GM12878 (cell line): ENCODE measurements around the gene CMTM1. TPM values are rescaled to one million over a fixed set of nuclear protein-coding genes. Genes with fewer than 3 reads are reported as not detected.

ENCODE experiments used
- ATAC-seq: fragments of 200-7000 bp; cut with Tn5 transposase; 3 replicates; pipeline ENCODE4 v1.9.1; 2020; ENCODE audit warnings: mild to moderate bottlenecking, moderate library complexity
- BruUV-seq: library from RNA; stranded (reverse); fragments of 400-500 nt; replicated peaks from 2 replicates; lab custom pipeline; 2021; lab: Mats Ljungman, UMichigan
- CTCF ChIA-PET: fragments of 300-600 bp; sonication (Branson Sonifier 250); formaldehyde crosslinking; extraction: SDS; loops from one replicate; lab custom pipeline; 2021; ENCODE audit warnings: inconsistent platforms; lab: Yijun Ruan, JAX
- POLR2A ChIA-PET: fragments of 350-600 bp; formaldehyde crosslinking; extraction: SDS; loops from one replicate; lab custom pipeline; 2021; ENCODE audit warnings: inconsistent platforms; lab: Charles Lee
- RAD21 ChIA-PET: fragments of 300-600 bp; sonication (Branson Sonifier 250); formaldehyde crosslinking; loops from one replicate; lab custom pipeline; 2023; ENCODE audit warnings: antibody characterized with exemption; ENCODE audit not compliant: unreplicated experiment; lab: Charles Lee
- SMC1A ChIA-PET: fragments of 300-600 bp; sonication (Branson Sonifier 250); formaldehyde crosslinking; loops from one replicate; lab custom pipeline; 2023; ENCODE audit not compliant: unreplicated experiment, uncharacterized antibody; lab: Charles Lee
- DNase-seq: peaks from one replicate; pipeline ENCODE4 v3.0.0-alpha.2; 2011; ENCODE audit warnings: low read depth, low spot score
- FAIRE-seq: peaks from 3 replicates; lab custom pipeline; 2011; peaks lifted over from hg19 to GRCh38; lab: Jason Lieb, UNC
- H2AFZ ChIP-seq: 2 replicates; pipeline ENCODE4 v1.6.0; 2011; ENCODE audit warnings: low read depth, low read length, control low read depth; ENCODE audit not compliant: control insufficient read depth
- H3K27ac ChIP-seq: 2 replicates; pipeline ENCODE4 v1.5.1; 2011; ENCODE audit warnings: control low read depth; ENCODE audit not compliant: control insufficient read depth, insufficient read depth
- H3K27me3 ChIP-seq, 2 experiments: replicated peaks in 1 of 2; 2 replicates each; pipeline versions ENCODE4 v1.6.0 to v1.6.1; 2011; ENCODE audit warnings: low read length in 1 of 2; ENCODE audit not compliant: control insufficient read depth in 2 of 2, insufficient read depth in 2 of 2
- H3K36me3 ChIP-seq, 2 experiments: 2 replicates each; pipeline ENCODE4 v1.5.1; 2011; ENCODE audit warnings: low read length in 1 of 2; ENCODE audit not compliant: control insufficient read depth in 2 of 2, insufficient read depth in 2 of 2
- H3K4me1 ChIP-seq: 2 replicates; pipeline ENCODE4 v1.6.1; 2011; ENCODE audit warnings: mild to moderate bottlenecking, low read length, moderate library complexity, mixed read lengths; ENCODE audit not compliant: control insufficient read depth, insufficient read depth
- H3K4me2 ChIP-seq: 2 replicates; pipeline ENCODE4 v1.6.0; 2011; ENCODE audit warnings: control low read depth; ENCODE audit not compliant: control insufficient read depth, insufficient read depth
- H3K4me3 ChIP-seq: fragments of 200-600 bp; sonication (generic); 2 replicates; pipeline ENCODE4 v1.5.1; 2016
- H3K79me2 ChIP-seq: 2 replicates; pipeline ENCODE4 v1.6.0; 2011; ENCODE audit warnings: low read length; ENCODE audit not compliant: control insufficient read depth, insufficient read depth
- H3K9ac ChIP-seq: 2 replicates; pipeline ENCODE4 v1.8.0; 2011; ENCODE audit warnings: low read length, control low read depth, mixed read lengths; ENCODE audit not compliant: control insufficient read depth, insufficient read depth
- H3K9me3 ChIP-seq: replicated peaks from 3 replicates; pipeline ENCODE4 v1.5.1; 2011; ENCODE audit warnings: mild to moderate bottlenecking, low read length; ENCODE audit not compliant: control insufficient read depth, insufficient read depth
- H4K20me1 ChIP-seq: 2 replicates; pipeline ENCODE4 v1.6.0; 2011; ENCODE audit not compliant: control insufficient read depth, insufficient read depth
- BACH1 ChIP-seq: fragments of 450-650 bp; IDR thresholded peaks from 2 replicates; pipeline ENCODE4 v1.6.1; 2017; ENCODE audit warnings: mild to moderate bottlenecking, borderline replicate concordance
- BHLHE40 ChIP-seq, 2 experiments: fragments of 450-650 bp in 1 of 2; IDR thresholded peaks; 2 replicates each; pipeline ENCODE4 v1.6.1; 2011 to 2017; ENCODE audit warnings: low read depth in 2 of 2, borderline replicate concordance in 1 of 2, improper control_type of control experiment in 1 of 2, low read length in 1 of 2, mild to moderate bottlenecking in 1 of 2
- CHD1 ChIP-seq: IDR thresholded peaks from 2 replicates; pipeline ENCODE4 v1.6.1; 2012; ENCODE audit warnings: low read depth, low read length, improper control_type of control experiment
- CREB1 ChIP-seq: IDR thresholded peaks from 2 replicates; pipeline ENCODE4 v1.6.1; 2012; ENCODE audit warnings: low read depth, mild to moderate bottlenecking, inconsistent platforms
- JUND ChIP-seq: IDR thresholded peaks from 2 replicates; pipeline ENCODE4 v1.6.1; 2012; ENCODE audit warnings: low read depth, mild to moderate bottlenecking, low read length, improper control_type of control experiment, moderate library complexity
- LARP7 ChIP-seq: fragments of 450-650 bp; IDR thresholded peaks from 2 replicates; pipeline ENCODE4 v1.6.1; 2017; ENCODE audit warnings: mild to moderate bottlenecking
- NRF1 ChIP-seq: conservative IDR thresholded peaks from 2 replicates; pipeline ENCODE4 v1.6.1; 2011; ENCODE audit warnings: mild to moderate bottlenecking, low read depth, low read length, improper control_type of control experiment
- SMC3 ChIP-seq: IDR thresholded peaks from 2 replicates; pipeline ENCODE4 v1.6.1; 2011; ENCODE audit warnings: low read length, improper control_type of control experiment, borderline replicate concordance
- SPI1 ChIP-seq: IDR thresholded peaks from 2 replicates; pipeline ENCODE4 v1.6.1; 2011; ENCODE audit warnings: low read depth, mild to moderate bottlenecking, low read length, moderate library complexity, borderline replicate concordance; ENCODE audit not compliant: insufficient read depth
- WGBS: methylation state at CpG from one replicate; pipeline ENCODE4 v1.1.6; 2016; ENCODE audit warnings: low lambda C conversion rate; ENCODE audit not compliant: insufficient replicate concordance, insufficient coverage; ENCODE audit errors: missing lambda C conversion rate; 5-methylcytosine and 5-hydroxymethylcytosine counted together
- in situ Hi-C: fragments of 300-500 bp; cut with MboI; formaldehyde crosslinking; loops from 9 replicates; pipeline ENCODE4 v1.14.3; 2018; ENCODE audit warnings: mixed read lengths
- intact Hi-C: fragments of 100-400 bp; cut with micrococcal nuclease; formaldehyde crosslinking; loops from one replicate; pipeline ENCODE4 v1.14.2; 2022; ENCODE audit not compliant: unreplicated experiment
- polyA plus RNA-seq, 11 experiments: library from polyadenylated mRNA; depleted of rRNA in 4 of 11; unstranded in 6 of 11; stranded (reverse) in 5 of 11; fragments of >200 nt; fragmentation: Nextera tagmentation in 4 of 11; fragmentation: Illumina TruSeq in 1 of 11; extraction: Ambion mirVana in 4 of 11; extraction: Trizol in 1 of 11; gene quantifications; 1 replicate in 1 of 11; 2 replicates in 10 of 11; pipeline versions ENCODE4 v1.2.1 to v1.2.3, GENCODE V29; 2011 to 2016; ENCODE audit warnings: inconsistent platforms in 2 of 11, missing spikeins in 2 of 11, low read depth in 1 of 11
- total RNA-seq, 4 experiments: library from RNA; depleted of rRNA in 3 of 4; stranded (reverse); fragments of >200 nt in 3 of 4; fragmentation: Illumina TruSeq in 1 of 4; extraction: Trizol in 1 of 4; gene quantifications; 2 replicates each; pipeline versions ENCODE4 v1.2.1 to v1.2.3, GENCODE V29; 2013 to 2021
- TF ChIP-seq, protein P1 (sequence below): IDR thresholded peaks from 2 replicates; pipeline ENCODE4 v1.6.1; 2012; ENCODE audit warnings: low read length, inconsistent platforms

Gene CMTM1
- total and polyA plus RNA-seq, 10 of the 15 experiments (the other 5 are each of a cell fraction or from before 2014, with no cell fraction given): 0.09 to 3.0 (median 1.4) TPM; not detected in 2

DNA sequence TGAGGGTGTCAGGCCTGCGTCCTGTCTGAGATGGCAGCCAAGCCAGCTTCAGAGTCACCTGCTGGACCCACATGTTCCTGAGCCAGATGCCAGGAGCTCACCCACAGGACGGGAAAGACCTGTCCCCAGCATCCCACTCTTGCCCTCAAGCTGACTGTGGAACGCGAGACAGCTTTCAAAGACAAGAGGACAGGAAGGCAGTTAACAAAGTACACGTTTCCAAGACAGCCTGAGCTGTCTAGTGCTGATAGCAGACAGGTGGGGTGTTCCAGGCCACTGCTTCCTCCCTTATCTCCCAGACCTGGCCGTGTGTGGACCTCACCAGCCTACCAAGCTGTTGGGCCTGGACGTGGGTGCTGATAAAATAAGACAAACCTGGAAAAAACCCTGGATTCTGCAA, 51.5 kb downstream of the CMTM1 start:
- no TSS peak for BruUV-seq
- DNase-seq: no peak
- H3K27me3 ChIP-seq: peaks cover 0 to 4% of the 10 kb centered on the region in 2 experiments; a peak in 2 of 4 replicates
- no peak for FAIRE-seq
- POLR2A ChIA-PET: interaction anchor here (0.8 kb wide), 1 partner anchor 46 kb away, joined by 3 read pairs; no protein-coding TSS in a partner anchor
- H3K4me1 ChIP-seq: no peaks in the 10 kb centered on the region
- intact Hi-C loops (no loop called here), in situ Hi-C loops (no loop called here)
- no peak overlapping the region for H3K4me3 ChIP-seq
- H3K9ac ChIP-seq: no peak overlapping the region
- ATAC-seq: no peak; the same call in 2 of the 3 replicates
- RAD21 ChIA-PET: no interaction called here
- WGBS: 41% methylated on average over 7 of the region's 7 CpGs
- H4K20me1 ChIP-seq: no peaks in the 10 kb centered on the region
- no peaks in the 10 kb centered on the region for H3K79me2 ChIP-seq
- SMC1A ChIA-PET: no interaction called here
- no peaks in the 10 kb centered on the region for H3K9me3 ChIP-seq
- no peak overlapping the region for H2AFZ ChIP-seq
- peaks cover 0 to 2% of the 10 kb centered on the region in 2 experiments; a peak in 2 of 4 replicates for H3K36me3 ChIP-seq
- CTCF ChIA-PET: interaction anchor here (0.6 to 4.6 kb wide), 8 partner anchors 10 to 257 kb away, joined by 3 to 32 read pairs (median 3); no protein-coding TSS in a partner anchor
- no peak for TF ChIP-seq SMC3
- TF ChIP-seq, protein P1, sequence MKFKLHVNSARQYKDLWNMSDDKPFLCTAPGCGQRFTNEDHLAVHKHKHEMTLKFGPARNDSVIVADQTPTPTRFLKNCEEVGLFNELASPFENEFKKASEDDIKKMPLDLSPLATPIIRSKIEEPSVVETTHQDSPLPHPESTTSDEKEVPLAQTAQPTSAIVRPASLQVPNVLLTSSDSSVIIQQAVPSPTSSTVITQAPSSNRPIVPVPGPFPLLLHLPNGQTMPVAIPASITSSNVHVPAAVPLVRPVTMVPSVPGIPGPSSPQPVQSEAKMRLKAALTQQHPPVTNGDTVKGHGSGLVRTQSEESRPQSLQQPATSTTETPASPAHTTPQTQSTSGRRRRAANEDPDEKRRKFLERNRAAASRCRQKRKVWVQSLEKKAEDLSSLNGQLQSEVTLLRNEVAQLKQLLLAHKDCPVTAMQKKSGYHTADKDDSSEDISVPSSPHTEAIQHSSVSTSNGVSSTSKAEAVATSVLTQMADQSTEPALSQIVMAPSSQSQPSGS: no peak
- H3K27ac ChIP-seq: no peak overlapping the region
- H3K4me2 ChIP-seq: no peak overlapping the region

DNA sequence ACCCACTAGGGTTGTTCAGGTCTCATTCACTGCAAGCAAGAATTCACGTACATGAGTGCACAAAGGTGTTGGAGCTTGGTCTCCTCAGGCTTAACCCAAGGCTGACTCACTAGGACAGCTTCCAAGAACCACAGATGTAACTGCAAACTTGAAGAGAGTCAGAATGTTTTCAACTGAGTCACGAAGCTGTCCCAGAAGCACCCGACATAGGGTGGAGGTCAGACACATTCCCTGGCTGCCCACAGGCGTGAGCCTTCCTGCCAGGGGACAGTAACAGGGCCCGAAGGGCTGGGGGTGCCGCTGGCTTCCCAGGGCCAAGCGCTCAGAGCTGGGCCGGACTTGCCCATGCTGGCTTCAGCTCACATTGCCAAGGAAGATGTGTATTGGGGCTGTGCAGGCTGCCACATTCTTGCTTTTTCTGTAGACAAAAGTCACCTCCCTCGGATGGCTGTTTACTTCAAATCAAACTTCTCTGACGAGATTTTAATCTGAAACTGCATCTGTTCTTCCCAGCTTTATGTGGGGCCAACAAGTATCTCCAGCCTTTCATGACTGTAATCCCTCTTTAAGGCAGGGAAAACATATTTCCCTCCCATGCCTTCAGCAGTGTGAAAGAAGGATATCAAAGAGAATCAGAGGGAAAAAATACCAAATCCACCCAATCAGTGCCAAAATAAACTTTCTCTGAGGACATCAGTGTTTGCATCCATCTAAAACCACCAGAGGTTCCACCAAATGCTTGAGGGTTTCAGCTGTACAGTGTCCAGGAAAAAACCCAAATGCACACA, 52.5 kb downstream of the CMTM1 start:
- ATAC-seq (no peak), FAIRE-seq (no peak), DNase-seq (no peak)
- 25% methylated on average over 10 of the region's 10 CpGs for WGBS
- intact Hi-C loops (no loop called here), in situ Hi-C loops (no loop called here)
- no peaks in the 10 kb centered on the region for H3K4me1 ChIP-seq
- SMC1A ChIA-PET: interaction anchor here (1.1 kb wide), 1 partner anchor 55 kb away, joined by 3 read pairs; no protein-coding TSS in a partner anchor
- no peaks in the 10 kb centered on the region; a peak in 1 of 4 replicates for H3K36me3 ChIP-seq
- CTCF ChIA-PET: interaction anchor here (1.3 to 4.6 kb wide), 3 partner anchors 11 to 122 kb away, joined by 4 to 32 read pairs (median 7); no protein-coding TSS in a partner anchor
- POLR2A ChIA-PET: no interaction called here
- H3K27me3 ChIP-seq: peaks cover 0 to 4% of the 10 kb centered on the region in 2 experiments; a peak in 2 of 4 replicates
- H3K79me2 ChIP-seq: no peaks in the 10 kb centered on the region
- no peak overlapping the region for H2AFZ ChIP-seq
- no peak overlapping the region for H3K27ac ChIP-seq
- H3K9me3 ChIP-seq: no peaks in the 10 kb centered on the region
- RAD21 ChIA-PET: no interaction called here
- no peak overlapping the region for H3K9ac ChIP-seq
- H4K20me1 ChIP-seq: no peaks in the 10 kb centered on the region
- H3K4me3 ChIP-seq: no peak overlapping the region
- H3K4me2 ChIP-seq: no peak overlapping the region
- no TSS peak for BruUV-seq
- TF ChIP-seq CHD1 (no peak), NRF1 (no peak), CREB1 (no peak), LARP7 (no peak), SPI1 (no peak), BHLHE40 (IDR thresholded peaks at IDR 0.05; ENCODE audit: borderline replicate concordance in 1 of 2, low read depth in 2 of 2, low read length in 1 of 2) (no peak), JUND (no peak), BACH1 (no peak)
